HepG2 (cell line): Measurements from ENCODE around the gene KCNK10. TPM values are rescaled to one million over a fixed set of nuclear protein-coding genes. Genes with fewer than 3 reads are reported as not detected.

Experiments used
- ATAC-seq: fragments of 200-7000 bp; cut with Tn5 transposase; 3 replicates; pipeline ENCODE4 v1.9.1; 2020; ENCODE audit warnings: mild to moderate bottlenecking, moderate library complexity
- BruUV-seq: library from RNA; stranded (reverse); fragments of 400-500 nt; replicated peaks from 2 replicates; lab custom pipeline; 2021; lab: Mats Ljungman, UMichigan
- CTCF ChIA-PET: fragments of 300-600 bp; formaldehyde crosslinking; extraction: SDS; loops from one replicate; lab custom pipeline; 2021; ENCODE audit warnings: low total read pairs, inconsistent platforms, low intra/inter-chr PET ratio; lab: Yijun Ruan, JAX
- POLR2A ChIA-PET: fragments of 350-600 bp; sonication (Branson Sonifier 250); formaldehyde crosslinking; loops from one replicate; lab custom pipeline; 2020; ENCODE audit warnings: antibody characterized with exemption, inconsistent platforms; lab: Yijun Ruan, JAX
- DNase-seq: peaks from one replicate; pipeline ENCODE4 v3.0.0-alpha.2; 2015; ENCODE audit warnings: low spot score
- FAIRE-seq: peaks from 3 replicates; lab custom pipeline; 2011; peaks lifted over from hg19 to GRCh38; lab: Jason Lieb, UNC
- H2AFZ ChIP-seq: one replicate; pipeline ENCODE4 v1.6.1; 2011; ENCODE audit warnings: low read length, inconsistent platforms
- H3K27ac ChIP-seq: fragments of 300-600 bp; 3 replicates; pipeline ENCODE4 v1.8.0; 2011; ENCODE audit warnings: mixed run types, mild to moderate bottlenecking, mixed read lengths, low read length, inconsistent platforms; ENCODE audit not compliant: insufficient read depth; ENCODE audit errors: extremely low read length
- H3K27me3 ChIP-seq, 2 experiments: fragments of 200-600 bp in 1 of 2; 2 replicates in 1 of 2; 3 replicates in 1 of 2; pipeline versions ENCODE4 v1.6.0 to v1.8.0; 2011; ENCODE audit warnings: low read length in 2 of 2, mild to moderate bottlenecking in 2 of 2, moderate library complexity in 2 of 2, inconsistent platforms in 1 of 2; ENCODE audit not compliant: insufficient read depth in 2 of 2, control insufficient read depth in 1 of 2
- H3K36me3 ChIP-seq, 2 experiments: fragments of 200-600 bp in 1 of 2; replicated peaks in 1 of 2; 2 replicates in 1 of 2; 3 replicates in 1 of 2; pipeline versions ENCODE4 v1.5.1 to v1.8.0; 2011; ENCODE audit warnings: low read length in 2 of 2, inconsistent platforms in 1 of 2; ENCODE audit not compliant: insufficient read depth in 2 of 2, control insufficient read depth in 1 of 2
- H3K4me1 ChIP-seq: 2 replicates; pipeline ENCODE4 v1.5.1; 2012; ENCODE audit warnings: low read length, inconsistent platforms; ENCODE audit not compliant: insufficient read depth
- H3K4me2 ChIP-seq: 2 replicates; pipeline ENCODE4 v1.6.0; 2011; ENCODE audit warnings: low read depth, low read length, inconsistent platforms
- H3K4me3 ChIP-seq, 3 experiments: fragments of 200-600 bp in 1 of 3; sonication (generic), shearing (Covaris generic) in 1 of 3; replicated peaks in 1 of 3; 2 replicates each; pipeline ENCODE4 v1.5.1; 2011 to 2016; ENCODE audit warnings: low read length in 3 of 3, inconsistent platforms in 2 of 3, low read depth in 2 of 3, mild to moderate bottlenecking in 2 of 3, control low read depth in 1 of 3, mixed read lengths in 1 of 3; ENCODE audit not compliant: insufficient read depth in 1 of 3
- H3K79me2 ChIP-seq: one replicate; pipeline ENCODE4 v1.6.1; 2011; ENCODE audit warnings: low read length, inconsistent platforms; ENCODE audit not compliant: insufficient read depth
- H3K9ac ChIP-seq: 2 replicates; pipeline ENCODE4 v1.6.0; 2011; ENCODE audit warnings: mild to moderate bottlenecking, low read depth, low read length, inconsistent platforms; ENCODE audit not compliant: insufficient read depth
- H3K9me3 ChIP-seq: 2 replicates; pipeline ENCODE4 v1.5.1; 2012; ENCODE audit warnings: mild to moderate bottlenecking, low read length
- H4K20me1 ChIP-seq: 2 replicates; pipeline ENCODE4 v1.6.0; 2011; ENCODE audit warnings: inconsistent platforms, mild to moderate bottlenecking, low read length, moderate library complexity; ENCODE audit not compliant: insufficient read depth
- BCL6 ChIP-seq: IDR thresholded peaks from 2 replicates; pipeline ENCODE4 v1.6.1; 2016; ENCODE audit warnings: missing genetic modification reagents, missing compliant biosample characterization
- CBFB ChIP-seq: sonication (generic); formaldehyde crosslinking; IDR thresholded peaks from 2 replicates; pipeline ENCODE4 v1.4.0; 2020; ENCODE audit warnings: missing genetic modification reagents
- CBX1 ChIP-seq: IDR thresholded peaks from one replicate; pipeline ENCODE4 v1.6.1; 2016; ENCODE audit warnings: antibody characterized with exemption, low read depth
- CHD2 ChIP-seq: IDR thresholded peaks from 2 replicates; pipeline ENCODE4 v1.6.1; 2011; ENCODE audit warnings: low read depth, low read length, improper control_type of control experiment
- EP300 ChIP-seq, 3 experiments: sonication (generic) in 1 of 3; formaldehyde crosslinking in 1 of 3; IDR thresholded peaks; 2 replicates each; pipeline versions ENCODE4 v1.5.1 to v1.6.1; 2011 to 2020; ENCODE audit warnings: low read depth in 2 of 3, low read length in 2 of 3, borderline replicate concordance in 1 of 3, improper control_type of control experiment in 1 of 3, mild to moderate bottlenecking in 1 of 3, missing genetic modification reagents in 1 of 3, moderate library complexity in 1 of 3
- FOXP1 ChIP-seq, 2 experiments: fragments of 450-650 bp in 1 of 2; IDR thresholded peaks; 2 replicates each; pipeline ENCODE4 v1.6.1; 2017 to 2018; ENCODE audit warnings: antibody characterized with exemption in 1 of 2
- SRSF1 ChIP-seq: fragments of 200-400 bp; formaldehyde crosslinking; optimal IDR thresholded peaks from 2 replicates; pipeline ENCODE3; 2017; ENCODE audit warnings: mild to moderate bottlenecking, low read depth, low read length, moderate library complexity
- TSC22D2 ChIP-seq: sonication (generic); formaldehyde crosslinking; IDR thresholded peaks from 2 replicates; pipeline ENCODE4 v1.5.1; 2020; ENCODE audit warnings: missing genetic modification reagents, mild to moderate bottlenecking, borderline replicate concordance
- ZFAT ChIP-seq: sonication (generic); formaldehyde crosslinking; conservative IDR thresholded peaks from 2 replicates; pipeline ENCODE4 v1.8.1; 2023; ENCODE audit warnings: missing genetic modification reagents, inconsistent platforms
- ZNF430 ChIP-seq: sonication (generic); formaldehyde crosslinking; IDR thresholded peaks from 2 replicates; pipeline ENCODE4 v1.9.0; 2021; ENCODE audit warnings: mild to moderate bottlenecking, missing genetic modification reagents
- ZNF563 ChIP-seq: sonication (generic); formaldehyde crosslinking; IDR thresholded peaks from 2 replicates; pipeline ENCODE4 v1.8.0; 2022; ENCODE audit warnings: mild to moderate bottlenecking, moderate library complexity, missing genetic modification reagents
- ZNF605 ChIP-seq: sonication (generic); formaldehyde crosslinking; IDR thresholded peaks from 2 replicates; pipeline ENCODE4 v1.8.0; 2022; ENCODE audit warnings: mild to moderate bottlenecking, missing genetic modification reagents
- WGBS: methylation state at CpG from one replicate; pipeline ENCODE4 v1.1.6; 2017; ENCODE audit warnings: low lambda C conversion rate; 5-methylcytosine and 5-hydroxymethylcytosine counted together
- in situ Hi-C: cut with HindIII; loops from 2 replicates; pipeline ENCODE4 v1.10.0; 2017; ENCODE audit warnings: low pct_unique_long_range_greater_than_20kb; ENCODE audit not compliant: extremely low pct_ligation_motif_present
- intact Hi-C: fragments of 100-400 bp; cut with micrococcal nuclease; formaldehyde crosslinking; loops from one replicate; pipeline ENCODE4 v1.10.0; 2022; ENCODE audit not compliant: unreplicated experiment
- polyA plus RNA-seq, 8 experiments: library from polyadenylated mRNA; depleted of rRNA in 3 of 8; stranded (reverse) in 7 of 8; unstranded in 1 of 8; fragments of >200 nt; fragmentation: Illumina TruSeq in 4 of 8; extraction: Trizol in 4 of 8; gene quantifications; 2 replicates each; pipeline versions ENCODE4 v1.2.1 to v1.2.3, GENCODE V29; 2011 to 2016; ENCODE audit warnings: low read depth in 4 of 8, missing spikeins in 1 of 8, mixed read lengths in 1 of 8; ENCODE audit not compliant: insufficient read depth in 1 of 8
- total RNA-seq, 5 experiments: library from RNA; depleted of rRNA; stranded (reverse); fragments of >200 nt; fragmentation: Illumina TruSeq; extraction: Trizol; gene quantifications; 2 replicates each; pipeline ENCODE4 v1.2.3, GENCODE V29; 2016; ENCODE audit warnings: low read depth in 1 of 5
- TF ChIP-seq, protein P1 (sequence below): sonication (generic); formaldehyde crosslinking; IDR thresholded peaks from 2 replicates; pipeline ENCODE4 v1.5.0; 2020; ENCODE audit warnings: missing genetic modification reagents, mild to moderate bottlenecking, borderline replicate concordance
- TF ChIP-seq, protein P2 (sequence below), 2 experiments: sonication (generic) in 1 of 2; formaldehyde crosslinking in 1 of 2; IDR thresholded peaks; 2 replicates each; pipeline versions ENCODE4 v1.4.0 to v1.6.1; 2016 to 2020; ENCODE audit warnings: borderline replicate concordance in 1 of 2, low read depth in 1 of 2, mild to moderate bottlenecking in 1 of 2, missing genetic modification reagents in 1 of 2
- TF ChIP-seq, protein P3 (sequence below): sonication (generic); formaldehyde crosslinking; IDR thresholded peaks from 2 replicates; pipeline ENCODE4 v1.4.0; 2020; ENCODE audit warnings: low read depth, mild to moderate bottlenecking, missing genetic modification reagents

The KCNK10 gene
- total and polyA plus RNA-seq, 2 of the 13 experiments (the other 11 are each of a cell fraction or from before 2014, with no cell fraction given) = not detected

DNA sequence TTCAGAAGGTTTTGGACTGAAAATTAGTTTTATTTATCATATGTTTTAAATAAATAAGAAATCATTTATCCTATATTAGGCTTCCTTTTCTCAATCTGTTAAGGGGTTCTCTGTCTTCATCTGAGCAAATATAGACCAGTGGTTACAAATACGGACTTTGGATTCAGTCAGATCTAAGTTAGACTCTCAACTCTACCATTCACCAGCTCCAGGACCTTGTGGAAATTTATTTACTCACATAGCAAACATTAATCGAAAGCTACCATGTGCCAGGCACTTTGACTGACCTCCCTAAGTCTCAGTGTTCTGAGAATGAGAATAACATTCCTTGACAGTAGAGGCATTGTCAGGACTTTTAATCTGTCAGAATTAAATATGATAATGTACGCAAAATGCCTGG is 22.3 kb downstream of the KCNK10 start (continued):
- TF ChIP-seq CBFB (CRISPR knock-in tag) = no peak
- TF ChIP-seq ZNF430 = no peak
- TF ChIP-seq FOXP1 (IDR thresholded peaks at IDR 0.05) = no peak
- 0 out of 2 replicates have a peak, but pooled peaks have one; percentile 9 for TF ChIP-seq FOXP1 (CRISPR knock-in tag; IDR thresholded peaks at IDR 0.05)
- no peak for TF ChIP-seq CHD2
- TF ChIP-seq ZNF563 (CRISPR knock-in tag) = no peak
- TF ChIP-seq EP300 (IDR thresholded peaks at IDR 0.05; ENCODE audit: low read depth in 2 of 2, low read length in 2 of 2) = 0 out of 4 replicates have a peak, but pooled peaks of 1 of the 2 experiments have one; percentile 11
- TF ChIP-seq EP300 (CRISPR knock-in tag; IDR thresholded peaks at IDR 0.05; ENCODE audit: borderline replicate concordance) = no peak
- TF ChIP-seq TSC22D2 = no peak
- TF ChIP-seq SRSF1 = no peak
- peak; percentile 81 for TF ChIP-seq BCL6
- TF ChIP-seq ZFAT (CRISPR knock-in tag) = no peak
- TF ChIP-seq, protein P1, sequence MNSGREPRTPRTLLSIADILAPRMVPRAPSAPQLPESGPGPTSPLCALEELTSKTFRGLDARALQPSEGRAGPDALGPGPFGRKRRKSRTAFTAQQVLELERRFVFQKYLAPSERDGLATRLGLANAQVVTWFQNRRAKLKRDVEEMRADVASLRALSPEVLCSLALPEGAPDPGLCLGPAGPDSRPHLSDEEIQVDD (CRISPR knock-in tag) = no peak

DNA sequence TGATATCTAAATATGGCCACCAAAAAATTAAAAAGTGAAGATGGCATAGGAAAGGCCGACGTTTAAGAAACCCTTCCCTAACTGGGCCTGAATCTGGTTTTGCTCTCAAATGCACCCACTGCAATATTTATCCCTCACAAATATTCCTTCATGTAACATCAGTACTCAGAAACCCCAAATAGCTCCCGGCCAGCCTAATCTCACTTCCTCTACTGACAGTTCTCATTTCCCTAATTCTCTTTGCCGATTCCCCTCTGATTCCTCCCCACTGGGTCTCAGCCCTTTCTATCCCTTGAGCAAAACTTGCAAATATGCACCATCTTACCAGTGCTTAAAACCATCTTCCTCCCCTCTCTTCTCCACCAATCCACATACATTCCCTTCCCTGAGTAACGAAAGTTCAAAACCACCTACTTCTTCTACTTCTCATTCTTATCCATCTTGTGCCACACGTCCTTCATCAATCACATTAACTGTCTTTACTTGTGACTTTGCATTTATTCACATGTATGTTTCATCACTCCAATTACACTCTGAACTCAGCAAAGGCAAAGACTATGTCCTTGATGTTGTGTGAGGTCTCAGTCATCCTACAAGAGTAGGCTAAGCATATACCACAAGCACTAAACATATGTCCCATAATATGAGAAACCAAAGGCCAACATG is 23.1 kb downstream of the KCNK10 start:
- no peak overlapping the region for H2AFZ ChIP-seq
- no peaks in the 10 kb centered on the region for H3K79me2 ChIP-seq
- no TSS peak for BruUV-seq
- POLR2A ChIA-PET = no interaction called here
- H3K36me3 ChIP-seq = no peaks in the 10 kb centered on the region
- no peak for ATAC-seq
- in situ Hi-C loops (no loop called here), intact Hi-C loops (no loop called here)
- H3K4me3 ChIP-seq = no peak overlapping the region
- H3K9ac ChIP-seq = no peak overlapping the region
- H3K9me3 ChIP-seq = no peaks in the 10 kb centered on the region
- no peaks in the 10 kb centered on the region for H3K27me3 ChIP-seq
- H3K27ac ChIP-seq = no peak overlapping the region
- no peak overlapping the region for H3K4me2 ChIP-seq
- CTCF ChIA-PET = no interaction called here
- no peak for DNase-seq
- peaks cover 14% of the 10 kb centered on the region for H3K4me1 ChIP-seq
- FAIRE-seq = no peak
- H4K20me1 ChIP-seq = no peaks in the 10 kb centered on the region
- WGBS = 71% methylated on average over 6 of the region's 6 CpGs
- TF ChIP-seq, protein P2, sequence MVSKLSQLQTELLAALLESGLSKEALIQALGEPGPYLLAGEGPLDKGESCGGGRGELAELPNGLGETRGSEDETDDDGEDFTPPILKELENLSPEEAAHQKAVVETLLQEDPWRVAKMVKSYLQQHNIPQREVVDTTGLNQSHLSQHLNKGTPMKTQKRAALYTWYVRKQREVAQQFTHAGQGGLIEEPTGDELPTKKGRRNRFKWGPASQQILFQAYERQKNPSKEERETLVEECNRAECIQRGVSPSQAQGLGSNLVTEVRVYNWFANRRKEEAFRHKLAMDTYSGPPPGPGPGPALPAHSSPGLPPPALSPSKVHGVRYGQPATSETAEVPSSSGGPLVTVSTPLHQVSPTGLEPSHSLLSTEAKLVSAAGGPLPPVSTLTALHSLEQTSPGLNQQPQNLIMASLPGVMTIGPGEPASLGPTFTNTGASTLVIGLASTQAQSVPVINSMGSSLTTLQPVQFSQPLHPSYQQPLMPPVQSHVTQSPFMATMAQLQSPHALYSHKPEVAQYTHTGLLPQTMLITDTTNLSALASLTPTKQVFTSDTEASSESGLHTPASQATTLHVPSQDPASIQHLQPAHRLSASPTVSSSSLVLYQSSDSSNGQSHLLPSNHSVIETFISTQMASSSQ (IDR thresholded peaks at IDR 0.05; ENCODE audit: low read depth) = no peak
- TF ChIP-seq, protein P2 (CRISPR knock-in tag; IDR thresholded peaks at IDR 0.05; ENCODE audit: borderline replicate concordance) = no peak
- TF ChIP-seq ZNF605 (CRISPR knock-in tag) = no peak
- TF ChIP-seq, protein P3, sequence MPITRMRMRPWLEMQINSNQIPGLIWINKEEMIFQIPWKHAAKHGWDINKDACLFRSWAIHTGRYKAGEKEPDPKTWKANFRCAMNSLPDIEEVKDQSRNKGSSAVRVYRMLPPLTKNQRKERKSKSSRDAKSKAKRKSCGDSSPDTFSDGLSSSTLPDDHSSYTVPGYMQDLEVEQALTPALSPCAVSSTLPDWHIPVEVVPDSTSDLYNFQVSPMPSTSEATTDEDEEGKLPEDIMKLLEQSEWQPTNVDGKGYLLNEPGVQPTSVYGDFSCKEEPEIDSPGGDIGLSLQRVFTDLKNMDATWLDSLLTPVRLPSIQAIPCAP (CRISPR knock-in tag) = no peak
- no peak for TF ChIP-seq CBX1
